SH-SY5Y (cell line): ENCODE measurements around the gene RHOD.

ENCODE experiments used
- GATA2 ChIP-seq: IDR thresholded peaks from 2 replicates; pipeline ENCODE4 v1.6.1; 2011; ENCODE audit warnings: mild to moderate bottlenecking, low read depth, low read length
- GATA3 ChIP-seq: IDR thresholded peaks from 2 replicates; pipeline ENCODE4 v1.6.1; 2011; ENCODE audit warnings: low read depth, mild to moderate bottlenecking, low read length, moderate library complexity

GRCh38 chr11:67044496-67044895 lies 12.2 kb upstream of the RHOD start:
- TF ChIP-seq GATA2 (no peak), GATA3 (no peak)
